Esophagus muscularis mucosa (tissue), 4 donors: ENCODE measurements around the gene VWC2L.

Experiments used
- EP300 ChIP-seq: sonication (generic); formaldehyde crosslinking; IDR thresholded peaks from one replicate; pipeline ENCODE4 v1.6.1; 2017; ENCODE audit warnings: antibody characterized with exemption
- POLR2A ChIP-seq: fragments of 450-650 bp; IDR thresholded peaks from one replicate; pipeline ENCODE4 v1.6.1; 2017; ENCODE audit warnings: antibody characterized with exemption, moderate library complexity, mild to moderate bottlenecking, low read depth
- POLR2AphosphoS5 ChIP-seq, 2 donors: sonication (generic); formaldehyde crosslinking; IDR thresholded peaks; one replicate each; pipeline ENCODE4 v1.6.1; 2017; ENCODE audit warnings: antibody characterized with exemption in 2 of 2
- TF ChIP-seq, protein P1 (sequence below), 3 experiments: fragments of 200-600 bp in 2 of 3; fragments of 450-650 bp in 1 of 3; sonication (generic) in 2 of 3; IDR thresholded peaks; one replicate each; pipeline ENCODE4 v1.5.1; 2017 to 2019; ENCODE audit warnings: antibody characterized with exemption in 3 of 3, mild to moderate bottlenecking in 2 of 3, moderate library complexity in 1 of 3

DNA sequence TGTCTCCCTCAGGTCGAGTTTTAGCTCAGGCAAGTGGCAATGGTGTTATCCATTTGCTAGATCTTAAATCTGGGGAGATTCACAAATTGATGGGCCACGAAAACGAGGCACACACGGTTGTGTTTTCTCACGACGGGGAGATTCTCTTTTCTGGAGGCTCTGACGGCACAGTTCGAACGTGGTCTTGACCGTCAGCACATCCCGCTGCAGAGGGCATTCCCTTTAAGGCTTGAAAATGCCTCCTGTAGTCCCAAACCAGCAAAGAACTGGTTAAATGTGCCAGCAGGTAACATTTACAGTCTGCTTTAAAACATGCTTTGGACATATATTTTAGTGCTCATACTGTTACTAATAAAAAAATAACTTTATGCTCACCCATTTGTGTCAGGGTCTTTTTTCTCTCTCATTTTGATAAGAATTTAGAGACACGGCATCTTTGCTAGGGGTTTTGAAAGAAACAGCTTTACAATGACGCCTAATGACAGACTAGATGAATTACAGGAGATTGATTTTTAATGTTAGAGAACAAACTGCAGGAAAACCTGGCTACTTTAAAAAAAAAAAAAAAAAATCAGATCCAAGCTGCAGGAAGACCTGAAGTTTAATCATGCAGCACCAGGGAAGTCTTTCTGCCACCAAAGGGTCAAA lies 602 bp upstream of the VWC2L start:
- TF ChIP-seq, protein P1, sequence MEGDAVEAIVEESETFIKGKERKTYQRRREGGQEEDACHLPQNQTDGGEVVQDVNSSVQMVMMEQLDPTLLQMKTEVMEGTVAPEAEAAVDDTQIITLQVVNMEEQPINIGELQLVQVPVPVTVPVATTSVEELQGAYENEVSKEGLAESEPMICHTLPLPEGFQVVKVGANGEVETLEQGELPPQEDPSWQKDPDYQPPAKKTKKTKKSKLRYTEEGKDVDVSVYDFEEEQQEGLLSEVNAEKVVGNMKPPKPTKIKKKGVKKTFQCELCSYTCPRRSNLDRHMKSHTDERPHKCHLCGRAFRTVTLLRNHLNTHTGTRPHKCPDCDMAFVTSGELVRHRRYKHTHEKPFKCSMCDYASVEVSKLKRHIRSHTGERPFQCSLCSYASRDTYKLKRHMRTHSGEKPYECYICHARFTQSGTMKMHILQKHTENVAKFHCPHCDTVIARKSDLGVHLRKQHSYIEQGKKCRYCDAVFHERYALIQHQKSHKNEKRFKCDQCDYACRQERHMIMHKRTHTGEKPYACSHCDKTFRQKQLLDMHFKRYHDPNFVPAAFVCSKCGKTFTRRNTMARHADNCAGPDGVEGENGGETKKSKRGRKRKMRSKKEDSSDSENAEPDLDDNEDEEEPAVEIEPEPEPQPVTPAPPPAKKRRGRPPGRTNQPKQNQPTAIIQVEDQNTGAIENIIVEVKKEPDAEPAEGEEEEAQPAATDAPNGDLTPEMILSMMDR (IDR thresholded peaks at IDR 0.05): no peak
- TF ChIP-seq POLR2A (no peak), POLR2AphosphoS5 (IDR thresholded peaks at IDR 0.05) (no peak), EP300 (no peak)
